Common myeloid progenitor, CD34-positive (primary cell): ENCODE data around the gene CNMD.
A peak's percentile ranks its signal among the peaks of the same experiment; 100 is the strongest.

Experiments used
- CTCF ChIA-PET: fragments of 350-600 bp; sonication (Branson Sonifier 250); formaldehyde crosslinking; loops from one replicate; lab custom pipeline; 2021; ENCODE audit warnings: antibody characterized with exemption; lab: Charles Lee
- POLR2A ChIA-PET: fragments of 350-600 bp; sonication (Branson Sonifier 250); formaldehyde crosslinking; loops from one replicate; lab custom pipeline; 2021; ENCODE audit warnings: antibody characterized with exemption; lab: Charles Lee
- DNase-seq, 3 donors: peaks; one replicate each; pipeline versions ENCODE4 v3.0.0 to v3.0.0-alpha.2; 2013
- H3K27ac ChIP-seq, 2 experiments: 1 replicate in 1 of 2; 2 replicates in 1 of 2; pipeline ENCODE4 v1.7.0; 2013; ENCODE audit warnings: inconsistent platforms in 2 of 2, low read length in 2 of 2, mild to moderate bottlenecking in 2 of 2, low read depth in 1 of 2, moderate library complexity in 1 of 2; ENCODE audit not compliant: severe bottlenecking in 2 of 2, insufficient read depth in 1 of 2, poor library complexity in 1 of 2
- H3K27me3 ChIP-seq, 5 experiments: replicated peaks in 2 of 5; 1 replicate in 3 of 5; 2 replicates in 2 of 5; pipeline versions ENCODE4 v1.6.1 to v1.7.0; 2013; ENCODE audit warnings: low read length in 4 of 5, mild to moderate bottlenecking in 2 of 5, moderate library complexity in 2 of 5, inconsistent platforms in 1 of 5; ENCODE audit not compliant: insufficient read depth in 5 of 5, control insufficient read depth in 4 of 5
- H3K36me3 ChIP-seq, 4 experiments: 1 replicate in 2 of 4; 2 replicates in 2 of 4; pipeline versions ENCODE4 v1.6.1 to v1.7.0; 2013; ENCODE audit warnings: low read length in 3 of 4, control low read depth in 1 of 4, mild to moderate bottlenecking in 1 of 4; ENCODE audit not compliant: control insufficient read depth in 4 of 4, insufficient read depth in 4 of 4
- H3K4me1 ChIP-seq, 4 experiments: 1 replicate in 3 of 4; 2 replicates in 1 of 4; pipeline versions ENCODE4 v1.6.1 to v1.7.1; 2013; ENCODE audit warnings: low read length in 3 of 4, mild to moderate bottlenecking in 3 of 4, control low read depth in 1 of 4, inconsistent platforms in 1 of 4, moderate library complexity in 1 of 4; ENCODE audit not compliant: control insufficient read depth in 4 of 4, insufficient read depth in 4 of 4; ENCODE audit errors: control extremely low read depth in 1 of 4
- H3K4me3 ChIP-seq, 7 experiments: 1 replicate in 4 of 7; 2 replicates in 3 of 7; pipeline versions ENCODE4 v1.5.1 to v1.7.0; 2013; ENCODE audit warnings: mild to moderate bottlenecking in 7 of 7, low read length in 6 of 7, moderate library complexity in 6 of 7, inconsistent platforms in 2 of 7, low read depth in 2 of 7, control low read depth in 1 of 7; ENCODE audit not compliant: insufficient read depth in 4 of 7, control insufficient read depth in 1 of 7; ENCODE audit errors: extremely low read depth in 1 of 7
- H3K9me3 ChIP-seq, 5 experiments: 1 replicate in 4 of 5; 2 replicates in 1 of 5; pipeline versions ENCODE4 v1.6.1 to v1.7.1; 2013; ENCODE audit warnings: low read length in 4 of 5, mild to moderate bottlenecking in 2 of 5, inconsistent platforms in 1 of 5, low read depth in 1 of 5, moderate library complexity in 1 of 5; ENCODE audit not compliant: control insufficient read depth in 4 of 5, insufficient read depth in 2 of 5; ENCODE audit errors: control extremely low read depth in 1 of 5
- WGBS: methylation state at CpG from one replicate; pipeline ENCODE4 v1.1.5; 2013; ENCODE audit not compliant: insufficient coverage; 5-methylcytosine and 5-hydroxymethylcytosine counted together

The CNMD gene

GRCh38 chr13:52744842-52745375 is 5.3 kb upstream of the CNMD start:
- H3K4me1 ChIP-seq = peaks cover 0 to under 1% (median 0%) of the 10 kb centered on the region in 4 experiments
- 87% methylated on average over 5 of the region's 6 CpGs for WGBS
- H3K27ac ChIP-seq = no peak overlapping the region
- H3K27me3 ChIP-seq = peaks cover 0 to 17% (median 7%) of the 10 kb centered on the region in 5 experiments
- DNase-seq = no peak
- ChIA-PET POLR2A (no interaction called here), CTCF (interaction anchor here (1.1 to 1.4 kb wide), 3 partner anchors 10 to 223 kb away, joined by 3 to 4 read pairs (median 4); no protein-coding TSS in a partner anchor)
- H3K9me3 ChIP-seq = peaks cover 0 to 4% (median 0%) of the 10 kb centered on the region in 5 experiments
- H3K36me3 ChIP-seq = no peaks in the 10 kb centered on the region
- H3K4me3 ChIP-seq = no peak overlapping the region

- peaks cover 0 to 4% (median 0%) of the 10 kb centered on the region in 5 experiments for H3K9me3 ChIP-seq
- peaks cover 0 to 23% (median 16%) of the 10 kb centered on the region in 5 experiments for H3K27me3 ChIP-seq
- CTCF ChIA-PET = interaction anchor here (1.1 to 2.2 kb wide), 4 partner anchors 9 to 149 kb away, joined by 3 to 6 read pairs (median 4); no protein-coding TSS in a partner anchor
Measured at GRCh38 chr13:52743988-52744387, 4.4 kb upstream of the CNMD start.

GRCh38 chr13:52743569-52743968 is 3.9 kb upstream of the CNMD start:
- WGBS = 83% methylated on average over 1 of the region's 1 CpG
- ChIA-PET POLR2A (interaction anchor here (0.7 kb wide), 1 partner anchor 54 kb away, joined by 3 read pairs; no protein-coding TSS in a partner anchor), CTCF (interaction anchor here (1.3 to 2.2 kb wide), 3 partner anchors 65 to 149 kb away, joined by 3 to 6 read pairs (median 4); no protein-coding TSS in a partner anchor)
- Histone ChIP-seq H3K27me3 (peaks cover 0 to 23% (median 16%) of the 10 kb centered on the region in 5 experiments), H3K4me3 (no peak overlapping the region), H3K4me1 (peaks cover 0 to 14% (median 8%) of the 10 kb centered on the region in 4 experiments), H3K9me3 (peaks cover 0 to 4% (median 0%) of the 10 kb centered on the region in 5 experiments), H3K27ac (no peak overlapping the region), H3K36me3 (no peaks in the 10 kb centered on the region)
- no peak for DNase-seq

More at GRCh38 chr13:52743988-52744387, 4.4 kb upstream of the CNMD start:
- POLR2A ChIA-PET = no interaction called here
- no peak overlapping the region for H3K27ac ChIP-seq
- H3K4me3 ChIP-seq = no peak overlapping the region
- H3K4me1 ChIP-seq = peaks cover 0 to 10% (median 6%) of the 10 kb centered on the region in 4 experiments
- WGBS = 100% methylated on average over 2 of the region's 3 CpGs
- DNase-seq = peak; percentile 6 to 33 (median 29)
- no peaks in the 10 kb centered on the region for H3K36me3 ChIP-seq

GRCh38 chr13:52738719-52739467 is 727 bp downstream of the CNMD start:
- POLR2A ChIA-PET = no interaction called here
- peaks cover 0 to 22% (median 18%) of the 10 kb centered on the region in 5 experiments for H3K27me3 ChIP-seq
- peaks cover 0 to 4% (median 0%) of the 10 kb centered on the region in 5 experiments for H3K9me3 ChIP-seq
- 12% methylated on average over 56 of the region's 75 CpGs for WGBS
- CTCF ChIA-PET = interaction anchor here (0.6 to 6.3 kb wide), 23 partner anchors 9 to 125 kb away, joined by 3 to 32 read pairs (median 4); partner anchors contain the start of gene SUGT1
- H3K36me3 ChIP-seq = no peaks in the 10 kb centered on the region
- DNase-seq = peak; percentile 58 to 75 (median 68)
- H3K27ac ChIP-seq = no peak overlapping the region
- peaks cover 0 to 16% (median 9%) of the 10 kb centered on the region in 4 experiments for H3K4me1 ChIP-seq
- H3K4me3 ChIP-seq = peak overlapping the region; percentile 34 to 84 (median 62)

- DNase-seq = no peak
- Histone ChIP-seq H3K9me3 (peaks cover 0 to 4% (median 0%) of the 10 kb centered on the region in 5 experiments), H3K27me3 (peaks cover 0 to 22% (median 16%) of the 10 kb centered on the region in 5 experiments), H3K36me3 (no peaks in the 10 kb centered on the region), H3K4me1 (peaks cover 0 to 16% (median 9%) of the 10 kb centered on the region in 4 experiments), H3K4me3 (no peak overlapping the region), H3K27ac (no peak overlapping the region)
- ChIA-PET CTCF (interaction anchor here (0.9 to 6.3 kb wide), 15 partner anchors 11 to 124 kb away, joined by 3 to 32 read pairs (median 4); no protein-coding TSS in a partner anchor), POLR2A (no interaction called here)
- WGBS = 88% methylated on average over 1 of the region's 4 CpGs
Measured at GRCh38 chr13:52737965-52738364, 1.7 kb downstream of the CNMD start.

GRCh38 chr13:52737451-52737850 is 2.2 kb downstream of the CNMD start:
- Histone ChIP-seq H3K36me3 (no peaks in the 10 kb centered on the region), H3K4me1 (peaks cover 0 to 16% (median 9%) of the 10 kb centered on the region in 4 experiments), H3K27ac (no peak overlapping the region), H3K9me3 (no peaks in the 10 kb centered on the region), H3K27me3 (peaks cover 0 to 22% (median 16%) of the 10 kb centered on the region in 5 experiments), H3K4me3 (no peak overlapping the region)
- no peak for DNase-seq
- ChIA-PET POLR2A (no interaction called here), CTCF (interaction anchor here (1.0 to 6.3 kb wide), 11 partner anchors 10 to 110 kb away, joined by 3 to 32 read pairs (median 4); no protein-coding TSS in a partner anchor)
